CD1c-positive myeloid dendritic cell (primary cell): ENCODE measurements around the gene SCN2B.
A peak's percentile ranks its signal among the peaks of the same experiment; 100 is the strongest.

Source experiments
- DNase-seq: peaks from one replicate; pipeline ENCODE4 v3.0.0-alpha.2; 2016; ENCODE audit errors: extremely low spot score

The SCN2B gene, protein sequence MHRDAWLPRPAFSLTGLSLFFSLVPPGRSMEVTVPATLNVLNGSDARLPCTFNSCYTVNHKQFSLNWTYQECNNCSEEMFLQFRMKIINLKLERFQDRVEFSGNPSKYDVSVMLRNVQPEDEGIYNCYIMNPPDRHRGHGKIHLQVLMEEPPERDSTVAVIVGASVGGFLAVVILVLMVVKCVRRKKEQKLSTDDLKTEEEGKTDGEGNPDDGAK

GRCh38 chr11:118175993-118176777 lies at the start of gene SCN2B:
TSS of gene SCN2B (minus strand) at chr11:118176639. CDS start at chr11:118176431, 208 bp downstream.
- DNase-seq, result no peak

DNA sequence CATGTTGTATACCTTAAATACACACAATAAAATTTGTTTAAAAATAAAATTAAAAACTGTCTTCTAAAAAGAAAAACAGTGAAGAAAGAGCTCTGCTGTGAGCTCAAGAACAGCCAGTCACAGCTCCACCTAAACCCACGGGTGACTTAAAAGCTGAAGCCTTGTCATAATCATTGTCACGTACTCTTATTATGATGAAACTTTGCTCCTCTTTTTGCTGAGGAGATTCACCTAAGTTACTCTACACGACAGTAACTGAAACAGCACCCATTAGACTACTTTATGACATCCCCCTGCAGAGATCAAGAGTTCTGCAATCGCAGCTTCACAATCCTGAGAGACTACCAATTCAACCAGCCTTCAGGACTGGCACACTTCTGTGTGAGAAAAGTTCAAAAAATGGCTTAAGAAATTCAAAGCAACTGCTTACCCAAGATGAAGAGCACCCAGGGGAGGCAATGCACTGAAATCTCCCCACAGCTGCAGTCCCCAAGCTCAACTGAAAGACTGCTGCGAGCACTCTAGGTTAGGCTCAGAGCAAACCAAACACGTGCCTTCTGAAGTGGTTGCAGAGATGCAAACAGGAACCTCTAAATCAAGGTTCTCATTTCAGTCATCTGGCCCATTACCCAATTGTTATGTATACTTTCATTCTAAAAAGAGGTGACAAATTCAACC lies 48.2 kb upstream of the SCN2B start, which contains the start of gene JAML:
Gene JAML (minus strand): TSS at position 501 of the 678 bp plus-strand sequence. CDS start 10,145 bp downstream, outside the sequence.
- DNase-seq, result peak; percentile 83

- DNase-seq, result no peak
These were observed 47.6 kb upstream of the SCN2B start for GRCh38 chr11:118223992-118224391.

DNA sequence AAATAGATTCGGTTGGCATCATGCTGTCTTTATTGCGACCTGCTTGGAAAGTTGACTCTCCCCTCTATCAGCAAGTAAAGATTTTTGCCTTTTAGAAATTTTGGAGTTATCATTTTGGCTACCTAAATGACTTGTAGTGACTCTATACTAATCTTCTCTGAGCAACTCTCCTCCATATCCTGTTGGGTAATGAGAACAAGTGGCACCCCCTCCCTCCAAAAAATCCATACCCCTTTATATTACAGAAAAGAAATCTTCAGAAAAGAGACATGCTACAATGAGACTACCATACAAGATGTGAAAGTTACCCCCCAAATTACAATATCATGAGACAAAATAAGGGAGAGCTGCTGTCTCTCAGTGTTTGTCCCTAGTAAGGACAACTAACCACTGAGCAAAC lies 47.1 kb upstream of the SCN2B start:
- DNase-seq, result no peak

- no peak for DNase-seq
These were observed 46.0 kb upstream of the SCN2B start for GRCh38 chr11:118222437-118222836.

DNA sequence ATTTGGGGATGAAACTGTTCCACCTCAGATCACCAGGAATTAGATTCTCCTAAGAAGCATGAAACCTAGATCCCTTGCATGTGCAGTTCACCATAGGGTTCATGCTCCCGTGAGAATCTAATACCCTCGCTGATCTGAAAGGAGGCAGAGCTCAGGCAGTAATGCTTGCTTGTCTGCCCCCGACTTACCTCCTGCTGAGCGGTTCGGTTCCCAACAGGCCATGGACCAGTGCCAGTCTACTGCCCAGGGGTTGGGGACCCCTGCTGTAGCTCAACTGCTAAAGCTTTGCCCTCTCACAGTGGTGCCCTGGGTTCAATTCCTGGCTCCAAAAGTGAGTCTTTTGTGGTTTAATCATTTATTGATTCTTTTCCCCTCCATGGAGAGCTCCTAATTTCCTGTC lies 45.0 kb upstream of the SCN2B start:
- DNase-seq, result no peak

GRCh38 chr11:118219732-118220131 lies 43.3 kb upstream of the SCN2B start:
- peak; percentile 29 for DNase-seq

- DNase-seq, result no peak
These were observed 42.8 kb upstream of the SCN2B start for GRCh38 chr11:118219244-118219643.

- DNase-seq, result peak; percentile 51
These were observed 41.1 kb upstream of the SCN2B start for GRCh38 chr11:118217575-118217974.

- peak; percentile 50 for DNase-seq
These were observed 40.4 kb upstream of the SCN2B start for GRCh38 chr11:118216621-118217481.

- DNase-seq, result no peak
These were observed 39.3 kb upstream of the SCN2B start for GRCh38 chr11:118215765-118216164.

DNA sequence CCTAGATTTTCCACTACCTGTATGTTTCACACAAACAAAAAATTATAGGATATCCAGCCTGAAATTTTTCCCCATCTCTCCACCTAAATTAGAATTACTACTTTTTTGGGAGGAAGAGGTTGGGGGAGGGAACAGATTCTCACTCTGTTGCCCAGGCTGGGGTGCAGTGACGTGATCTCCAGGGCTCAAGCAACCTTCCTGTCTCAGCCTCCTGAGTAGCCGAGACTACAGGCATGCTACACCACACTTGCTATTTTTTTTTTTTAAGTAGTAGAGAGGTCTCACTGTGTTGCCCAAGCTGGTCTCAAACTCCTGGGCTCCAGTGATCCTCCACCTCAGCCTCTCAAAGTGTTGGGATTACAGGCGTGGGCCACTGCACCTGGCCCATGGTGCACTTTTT lies 38.8 kb upstream of the SCN2B start:
- DNase-seq, result peak; percentile 38

GRCh38 chr11:118214210-118214914 lies 37.9 kb upstream of the SCN2B start:
- DNase-seq, result peak; percentile 95

- no peak for DNase-seq
These were observed 37.3 kb upstream of the SCN2B start for GRCh38 chr11:118213781-118214180.

DNA sequence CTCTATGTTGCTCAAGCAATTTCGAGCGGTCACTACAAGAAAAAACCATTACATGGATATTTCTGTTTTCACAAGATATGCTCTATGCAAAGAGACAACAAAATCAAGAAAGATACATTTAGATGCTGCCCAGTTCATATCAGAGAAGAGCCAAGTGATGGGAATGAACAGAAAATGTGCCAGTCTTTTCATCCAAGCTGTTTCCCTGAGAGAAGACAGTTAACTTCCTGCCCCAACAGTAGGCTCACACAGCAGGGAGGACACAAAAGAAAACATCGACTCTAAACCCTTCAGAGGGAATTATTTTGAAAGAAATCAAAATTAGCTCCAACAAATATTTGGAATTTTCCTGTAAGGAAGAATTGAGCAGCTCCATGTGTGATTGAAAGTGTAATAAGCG lies 36.8 kb upstream of the SCN2B start:
- DNase-seq, result no peak

DNA sequence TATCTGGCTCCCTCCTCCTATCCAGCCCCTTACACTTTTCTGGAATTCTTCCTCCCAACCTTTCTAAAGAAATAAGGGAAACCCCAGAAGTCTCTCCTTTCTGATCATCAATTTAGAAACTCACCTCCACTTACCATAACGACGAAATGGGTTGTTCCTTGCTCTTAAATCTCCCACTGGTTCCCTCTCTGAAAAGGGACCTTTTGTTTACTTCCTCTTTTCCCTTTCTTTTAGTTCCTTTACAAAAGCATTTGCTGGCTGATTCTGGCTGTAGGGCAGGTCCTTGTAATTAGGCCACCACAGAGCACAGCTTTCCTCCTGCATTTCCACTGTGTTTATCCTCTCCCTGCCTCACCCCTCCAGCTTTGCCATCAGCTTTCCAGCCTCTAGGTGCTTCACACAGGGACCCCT lies 36.3 kb upstream of the SCN2B start:
- peak; percentile 74 for DNase-seq

GRCh38 chr11:118212131-118212725 lies 35.8 kb upstream of the SCN2B start:
- no peak for DNase-seq

DNA sequence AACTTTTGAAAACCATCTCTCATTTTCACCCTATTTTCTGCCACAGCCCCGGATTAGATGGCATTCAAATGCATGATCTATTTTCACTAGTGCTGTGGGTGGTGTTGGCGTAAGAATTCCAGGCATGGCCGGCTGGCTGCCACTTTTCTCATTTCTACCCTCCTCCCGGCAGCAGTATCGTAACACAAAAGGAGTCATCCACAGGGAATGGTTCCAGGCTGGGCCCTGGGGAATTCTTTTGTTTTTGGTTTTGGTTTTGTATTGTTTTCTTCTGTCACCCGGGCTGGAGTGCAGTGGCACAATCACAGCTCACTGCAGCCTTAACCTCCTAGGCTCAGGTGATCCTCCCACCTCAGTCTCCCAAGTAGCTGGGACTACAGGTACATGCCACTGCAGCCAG lies 34.6 kb upstream of the SCN2B start:
- no peak for DNase-seq

- DNase-seq, result no peak
These were observed 33.9 kb upstream of the SCN2B start for GRCh38 chr11:118210323-118210722.

DNA sequence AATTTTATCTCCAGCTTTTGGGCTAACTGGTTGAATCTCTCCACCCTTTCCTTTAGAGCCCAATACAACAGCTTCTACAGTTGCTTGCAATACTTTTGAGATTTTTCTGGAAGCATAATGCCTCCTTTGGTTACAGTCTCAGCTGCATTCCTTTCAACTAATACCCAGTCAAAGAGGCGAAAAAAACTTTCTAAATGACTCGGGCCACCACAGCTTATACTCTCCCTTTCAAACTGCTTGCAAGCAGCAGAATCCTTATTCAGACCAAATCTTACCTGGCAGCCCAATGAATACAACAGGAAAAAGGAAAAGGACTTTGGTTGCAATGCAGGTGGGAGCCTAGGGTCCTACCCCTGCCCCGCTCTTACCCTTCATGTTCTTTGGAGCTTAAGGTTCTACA lies 32.6 kb upstream of the SCN2B start:
- no peak for DNase-seq

- DNase-seq, result no peak
These were observed 30.6 kb upstream of the SCN2B start for GRCh38 chr11:118207079-118207478.
